KMS-11 (cell line): ENCODE measurements around the gene ZNF367.

Experiments used
- H2AFZ ChIP-seq: fragments of 200-600 bp; sonication (generic); 2 replicates; pipeline ENCODE4 v1.6.1; 2016; ENCODE audit warnings: antibody characterized with exemption, mixed run types, low read depth
- H3K27ac ChIP-seq: fragments of 200-600 bp; sonication (generic); 2 replicates; pipeline ENCODE4 v1.6.1; 2016; ENCODE audit warnings: mild to moderate bottlenecking, mixed run types
- H3K27me3 ChIP-seq: fragments of 200-600 bp; sonication (generic); 2 replicates; pipeline ENCODE4 v1.6.1; 2017; ENCODE audit warnings: mild to moderate bottlenecking, low read depth, mixed run types, moderate library complexity; ENCODE audit not compliant: insufficient read depth
- H3K36me3 ChIP-seq: fragments of 200-600 bp; sonication (generic); 2 replicates; pipeline ENCODE4 v1.6.1; 2017; ENCODE audit warnings: mild to moderate bottlenecking, mixed run types; ENCODE audit not compliant: insufficient read depth
- H3K4me1 ChIP-seq: fragments of 200-600 bp; sonication (generic); 2 replicates; pipeline ENCODE4 v1.6.1; 2016; ENCODE audit warnings: mild to moderate bottlenecking, low read depth, mixed run types; ENCODE audit not compliant: poor library complexity, severe bottlenecking
- H3K4me2 ChIP-seq: fragments of 200-600 bp; sonication (generic); 2 replicates; pipeline ENCODE4 v1.7.0; 2016; ENCODE audit warnings: mild to moderate bottlenecking, mixed run types
- H3K4me3 ChIP-seq: fragments of 200-600 bp; sonication (generic); IDR thresholded peaks from 2 replicates; pipeline ENCODE4 v1.6.1; 2017; ENCODE audit warnings: low read depth, low read length, mixed read lengths; ENCODE audit not compliant: insufficient read depth
- H3K79me2 ChIP-seq: fragments of 200-600 bp; sonication (generic); 2 replicates; pipeline ENCODE4 v1.6.1; 2016; ENCODE audit warnings: low read depth, mixed run types; ENCODE audit not compliant: insufficient read depth
- H3K9ac ChIP-seq: fragments of 200-600 bp; sonication (generic); 2 replicates; pipeline ENCODE4 v1.6.1; 2016; ENCODE audit warnings: mild to moderate bottlenecking, mixed run types
- H4K20me1 ChIP-seq: fragments of 200-600 bp; sonication (generic); 2 replicates; pipeline ENCODE4 v1.6.1; 2016; ENCODE audit warnings: mild to moderate bottlenecking, mixed run types; ENCODE audit not compliant: insufficient read depth
- TF ChIP-seq, protein P1 (sequence below): fragments of 200-600 bp; sonication (generic); conservative IDR thresholded peaks from 2 replicates; pipeline ENCODE4 v1.6.1; 2017; ENCODE audit warnings: low read depth, mild to moderate bottlenecking, antibody characterized with exemption, low read length, moderate library complexity, mixed read lengths

The ZNF367 gene

GRCh38 chr9:96388144-96388543 is 30.0 kb downstream of the ZNF367 start:
- Histone ChIP-seq H2AFZ (no peak overlapping the region), H4K20me1 (no peaks in the 10 kb centered on the region), H3K4me3 (no peak overlapping the region), H3K27me3 (no peaks in the 10 kb centered on the region), H3K9ac (no peak overlapping the region), H3K4me2 (no peak overlapping the region), H3K4me1 (no peaks in the 10 kb centered on the region), H3K36me3 (peaks cover 22% of the 10 kb centered on the region; the same call in 1 of the 2 replicates), H3K79me2 (no peaks in the 10 kb centered on the region), H3K27ac (no peak overlapping the region)
- TF ChIP-seq, protein P1, sequence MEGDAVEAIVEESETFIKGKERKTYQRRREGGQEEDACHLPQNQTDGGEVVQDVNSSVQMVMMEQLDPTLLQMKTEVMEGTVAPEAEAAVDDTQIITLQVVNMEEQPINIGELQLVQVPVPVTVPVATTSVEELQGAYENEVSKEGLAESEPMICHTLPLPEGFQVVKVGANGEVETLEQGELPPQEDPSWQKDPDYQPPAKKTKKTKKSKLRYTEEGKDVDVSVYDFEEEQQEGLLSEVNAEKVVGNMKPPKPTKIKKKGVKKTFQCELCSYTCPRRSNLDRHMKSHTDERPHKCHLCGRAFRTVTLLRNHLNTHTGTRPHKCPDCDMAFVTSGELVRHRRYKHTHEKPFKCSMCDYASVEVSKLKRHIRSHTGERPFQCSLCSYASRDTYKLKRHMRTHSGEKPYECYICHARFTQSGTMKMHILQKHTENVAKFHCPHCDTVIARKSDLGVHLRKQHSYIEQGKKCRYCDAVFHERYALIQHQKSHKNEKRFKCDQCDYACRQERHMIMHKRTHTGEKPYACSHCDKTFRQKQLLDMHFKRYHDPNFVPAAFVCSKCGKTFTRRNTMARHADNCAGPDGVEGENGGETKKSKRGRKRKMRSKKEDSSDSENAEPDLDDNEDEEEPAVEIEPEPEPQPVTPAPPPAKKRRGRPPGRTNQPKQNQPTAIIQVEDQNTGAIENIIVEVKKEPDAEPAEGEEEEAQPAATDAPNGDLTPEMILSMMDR, result no peak

DNA sequence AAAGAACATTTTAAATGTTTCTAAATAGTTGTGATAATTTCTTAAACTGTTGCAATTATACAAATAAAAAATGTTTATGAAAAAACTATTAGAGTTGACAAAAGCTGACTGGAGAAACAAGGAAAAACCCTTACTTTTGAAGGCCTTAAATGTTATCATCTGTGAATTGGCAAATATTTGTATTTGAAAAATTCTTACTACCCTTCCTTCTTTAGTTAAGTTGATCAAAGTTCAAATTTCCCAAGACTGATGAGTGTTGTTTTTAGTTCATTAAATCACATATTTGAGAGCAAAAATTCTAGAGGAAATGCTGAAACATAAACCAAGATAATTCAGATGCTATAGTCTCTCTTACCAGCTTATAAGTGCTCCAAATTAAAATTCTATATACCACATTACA is 32.0 kb downstream of the ZNF367 start:
- Histone ChIP-seq H3K27ac (no peak overlapping the region), H3K4me2 (no peak overlapping the region), H3K4me1 (no peaks in the 10 kb centered on the region), H3K27me3 (no peaks in the 10 kb centered on the region), H3K9ac (no peak overlapping the region), H3K4me3 (no peak overlapping the region), H3K79me2 (no peaks in the 10 kb centered on the region), H4K20me1 (no peaks in the 10 kb centered on the region), H3K36me3 (peaks cover 22% of the 10 kb centered on the region; the same call in 1 of the 2 replicates), H2AFZ (no peak overlapping the region)
- TF ChIP-seq, protein P1, result no peak

GRCh38 chr9:96383165-96383942 is 34.8 kb downstream of the ZNF367 start, which contains the start of gene SLC35D2:
Gene SLC35D2 (minus strand): TSS chr9:96383711. CDS start chr9:96383634, 77 bp downstream.
- Histone ChIP-seq H4K20me1 (no peaks in the 10 kb centered on the region), H3K4me2 (no peak within 1 kb of the TSS), H3K79me2 (no peaks in the 10 kb centered on the region), H3K9ac (no peak within 1 kb of the TSS), H3K36me3 (peaks cover 18% of the 10 kb centered on the region; the same call in 1 of the 2 replicates), H3K27me3 (no peaks in the 10 kb centered on the region), H3K4me3 (no peak within 1 kb of the TSS), H2AFZ (no peak within 1 kb of the TSS), H3K4me1 (no peaks in the 10 kb centered on the region), H3K27ac (no peak within 1 kb of the TSS)
- TF ChIP-seq, protein P1, result no peak

DNA sequence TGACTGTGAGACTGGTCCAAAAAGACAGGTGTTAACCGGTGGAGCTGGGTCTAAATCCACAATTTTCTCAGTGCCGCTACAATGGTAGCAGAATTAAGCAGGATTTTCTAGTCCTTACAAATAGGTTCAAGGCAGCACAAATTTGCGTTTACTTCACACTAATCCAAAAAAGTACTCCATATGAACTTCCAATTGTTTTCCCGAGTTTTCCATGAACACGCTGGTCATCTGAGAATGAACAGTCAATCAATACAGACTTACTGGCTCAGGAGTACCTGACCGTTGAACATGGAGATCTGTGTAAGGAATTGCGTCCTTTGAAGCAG is 35.4 kb downstream of the ZNF367 start:
- Histone ChIP-seq H4K20me1 (no peaks in the 10 kb centered on the region), H3K79me2 (no peaks in the 10 kb centered on the region), H2AFZ (no peak overlapping the region), H3K9ac (no peak overlapping the region), H3K4me1 (no peaks in the 10 kb centered on the region), H3K27ac (no peak overlapping the region), H3K27me3 (no peaks in the 10 kb centered on the region), H3K4me2 (no peak overlapping the region), H3K36me3 (peaks cover 13% of the 10 kb centered on the region; the same call in 1 of the 2 replicates), H3K4me3 (no peak overlapping the region)
- TF ChIP-seq, protein P1, result no peak
